PC-9 (cell line): ENCODE data around the gene ACYP1.

Experiments used
- CTCF ChIP-seq: fragments of 200-600 bp; sonication (generic); conservative IDR thresholded peaks from 2 replicates; pipeline ENCODE4 v1.6.1; 2017; ENCODE audit warnings: mixed run types, antibody characterized with exemption, mild to moderate bottlenecking, moderate library complexity
- EZH2 ChIP-seq: fragments of 200-600 bp; sonication (generic); IDR thresholded peaks from 2 replicates; pipeline ENCODE4 v1.8.0; 2017; ENCODE audit warnings: antibody characterized with exemption, low read depth

GRCh38 chr14:75084513-75084912 is 20.7 kb upstream of the ACYP1 start:
- TF ChIP-seq CTCF (peak; percentile 59), EZH2 (no peak)
